OCI-LY1 (cell line): Measurements from ENCODE around the gene MAPKBP1.

ENCODE experiments used
- H2AFZ ChIP-seq: fragments of 200-600 bp; sonication (generic), shearing (Covaris generic); 2 replicates; pipeline ENCODE4 v1.6.0; 2014; ENCODE audit warnings: antibody characterized with exemption, mild to moderate bottlenecking, low read length
- H3F3A ChIP-seq: fragments of 200-600 bp; sonication (generic), shearing (Covaris generic); 2 replicates; pipeline ENCODE4 v1.6.0; 2014; ENCODE audit warnings: mild to moderate bottlenecking, antibody characterized with exemption, low read length, moderate library complexity; ENCODE audit not compliant: insufficient read depth
- H3K27ac ChIP-seq: fragments of 200-600 bp; sonication (generic); 2 replicates; pipeline ENCODE4 v1.5.1; 2014; ENCODE audit warnings: low read length, mixed run types, mild to moderate bottlenecking, low read depth; ENCODE audit not compliant: poor library complexity, severe bottlenecking
- H3K27me3 ChIP-seq: fragments of 200-600 bp; sonication (generic); 2 replicates; pipeline ENCODE4 v1.6.0; 2014; ENCODE audit warnings: antibody characterized with exemption, mild to moderate bottlenecking, low read length, moderate library complexity; ENCODE audit not compliant: insufficient read depth
- H3K36me3 ChIP-seq: fragments of 200-600 bp; sonication (generic); 2 replicates; pipeline ENCODE4 v1.6.1; 2014; ENCODE audit warnings: mild to moderate bottlenecking, antibody characterized with exemption, low read length, moderate library complexity, mixed read lengths; ENCODE audit not compliant: insufficient read depth
- H3K4me1 ChIP-seq: fragments of 200-600 bp; sonication (generic); 2 replicates; pipeline ENCODE4 v1.5.1; 2014; ENCODE audit warnings: mild to moderate bottlenecking, low read length, moderate library complexity; ENCODE audit not compliant: insufficient read depth, severe bottlenecking
- H3K4me2 ChIP-seq: fragments of 200-600 bp; sonication (generic), shearing (Covaris generic); 2 replicates; pipeline ENCODE4 v1.6.1; 2014; ENCODE audit warnings: low read length
- H3K4me3 ChIP-seq: fragments of 200-600 bp; sonication (generic); 2 replicates; pipeline ENCODE4 v1.5.1; 2014; ENCODE audit warnings: low read length, low read depth, mild to moderate bottlenecking, mixed read lengths; ENCODE audit not compliant: poor library complexity, severe bottlenecking
- H3K79me2 ChIP-seq: fragments of 200-600 bp; shearing (Covaris generic); 2 replicates; pipeline ENCODE4 v1.6.1; 2016; ENCODE audit warnings: mixed run types, low read length, mixed read lengths; ENCODE audit not compliant: insufficient read depth
- H3K9ac ChIP-seq: fragments of 200-600 bp; sonication (generic), shearing (Covaris generic); 2 replicates; pipeline ENCODE4 v1.6.1; 2014; ENCODE audit warnings: mild to moderate bottlenecking, low read length, mixed read lengths
- H3K9me2 ChIP-seq: fragments of 200-600 bp; sonication (generic), shearing (Covaris generic); 2 replicates; pipeline ENCODE4 v1.6.1; 2014; ENCODE audit warnings: low read depth, mild to moderate bottlenecking, low read length, mixed read lengths
- H3K9me3 ChIP-seq: fragments of 200-600 bp; shearing (Covaris generic); 2 replicates; pipeline ENCODE4 v1.6.1; 2014; ENCODE audit warnings: low read length, mixed read lengths
- H4K20me1 ChIP-seq: fragments of 200-600 bp; sonication (generic), shearing (Covaris generic); 2 replicates; pipeline ENCODE4 v1.6.0; 2016; ENCODE audit warnings: mild to moderate bottlenecking, low read length; ENCODE audit not compliant: insufficient read depth
- CTCF ChIP-seq: fragments of 200-600 bp; sonication (generic), shearing (Covaris generic); IDR thresholded peaks from 2 replicates; pipeline ENCODE4 v1.5.1; 2017; ENCODE audit warnings: mild to moderate bottlenecking, antibody characterized with exemption, low read length, moderate library complexity, mixed read lengths
- EZH2 ChIP-seq: fragments of 200-600 bp; sonication (generic), shearing (Covaris generic); IDR thresholded peaks from 2 replicates; pipeline ENCODE4 v1.8.0; 2017; ENCODE audit warnings: borderline replicate concordance, mixed run types, mild to moderate bottlenecking, antibody characterized with exemption, low read length, moderate library complexity, mixed read lengths

Gene MAPKBP1

GRCh38 chr15:41775651-41776050 lies 1.4 kb downstream of the MAPKBP1 start:
- H2AFZ ChIP-seq: no peak overlapping the region
- H3F3A ChIP-seq: no peaks in the 10 kb centered on the region
- no peaks in the 10 kb centered on the region for H4K20me1 ChIP-seq
- H3K9me2 ChIP-seq: no peaks in the 10 kb centered on the region
- peak overlapping the region; percentile 77 for H3K4me3 ChIP-seq
- no peaks in the 10 kb centered on the region for H3K27me3 ChIP-seq
- TF ChIP-seq CTCF (no peak), EZH2 (no peak)
- peak overlapping the region; percentile 79 for H3K27ac ChIP-seq
- peak overlapping the region; percentile 73; the same call in 1 of the 2 replicates for H3K9ac ChIP-seq
- peak overlapping the region; percentile 84 for H3K4me2 ChIP-seq
- no peaks in the 10 kb centered on the region for H3K9me3 ChIP-seq
- no peaks in the 10 kb centered on the region; the same call in 1 of the 2 replicates for H3K79me2 ChIP-seq
- peaks cover 67% of the 10 kb centered on the region for H3K4me1 ChIP-seq
- no peaks in the 10 kb centered on the region for H3K36me3 ChIP-seq

DNA sequence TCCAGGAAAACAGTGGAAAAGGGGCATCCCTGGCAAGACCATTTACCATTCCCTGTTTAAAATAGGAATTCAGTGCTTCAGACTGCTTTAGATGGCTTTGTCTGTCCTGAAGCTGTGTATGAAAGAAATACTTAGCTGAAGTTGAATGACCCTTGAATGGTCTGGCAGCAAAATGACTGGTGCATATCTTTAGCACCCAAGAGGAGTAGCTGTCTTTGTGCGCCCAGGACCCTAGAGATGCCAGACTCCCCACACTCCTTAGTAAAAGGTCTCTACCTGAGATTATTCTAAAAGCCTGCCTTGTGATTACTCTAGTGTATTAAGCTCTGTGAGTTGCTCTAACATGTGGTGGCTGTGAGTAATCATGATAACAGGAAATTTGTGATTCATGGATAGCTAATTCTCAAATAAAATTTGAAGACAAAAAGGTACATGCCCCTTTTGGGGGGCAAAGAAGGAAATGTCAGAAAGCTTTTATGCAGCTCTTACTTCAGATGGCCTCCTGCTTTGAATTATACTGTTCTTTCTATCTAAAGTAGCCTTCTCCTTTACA lies 3.2 kb downstream of the MAPKBP1 start:
- Histone ChIP-seq H2AFZ (no peak overlapping the region), H3K36me3 (no peaks in the 10 kb centered on the region), H3K9me2 (no peaks in the 10 kb centered on the region), H4K20me1 (no peaks in the 10 kb centered on the region), H3K27ac (peak overlapping the region; percentile 44), H3K9me3 (no peaks in the 10 kb centered on the region), H3K4me3 (peak overlapping the region; percentile 77), H3K4me1 (peaks cover 85% of the 10 kb centered on the region), H3K4me2 (peak overlapping the region; percentile 84), H3F3A (no peaks in the 10 kb centered on the region), H3K27me3 (no peaks in the 10 kb centered on the region), H3K79me2 (no peaks in the 10 kb centered on the region; the same call in 1 of the 2 replicates), H3K9ac (peak overlapping the region; percentile 2; the same call in 1 of the 2 replicates)
- TF ChIP-seq CTCF (no peak), EZH2 (no peak)

- Histone ChIP-seq H3K36me3 (no peaks in the 10 kb centered on the region), H4K20me1 (no peaks in the 10 kb centered on the region), H3K4me2 (peak overlapping the region; percentile 84), H3K27me3 (no peaks in the 10 kb centered on the region), H3K79me2 (no peaks in the 10 kb centered on the region; the same call in 1 of the 2 replicates), H3K4me3 (no peak overlapping the region), H3K27ac (peak overlapping the region; percentile 44), H3K9me2 (no peaks in the 10 kb centered on the region), H3K9ac (no peak overlapping the region), H3F3A (no peaks in the 10 kb centered on the region), H2AFZ (no peak overlapping the region), H3K4me1 (peaks cover 88% of the 10 kb centered on the region), H3K9me3 (no peaks in the 10 kb centered on the region)
- TF ChIP-seq CTCF: no peak
- no peak for TF ChIP-seq EZH2
Measured at GRCh38 chr15:41778521-41778920, 4.2 kb downstream of the MAPKBP1 start.
